ENCODE results near the gene B3GNT7. TPM values are rescaled to one million over a fixed set of nuclear protein-coding genes. Genes with fewer than 3 reads are reported as not detected.

The B3GNT7 gene
- total RNA-seq, 1 experiment from 2014 or later: 8.9 TPM

- Mint-ChIP-seq H3K4me1 (ENCODE audit: low read depth, unreplicated experiment) (no peaks in the 10 kb centered on the region), H3K27me3 (ENCODE audit: unreplicated experiment) (no peaks in the 10 kb centered on the region), H3K9me3 (ENCODE audit: low read depth, unreplicated experiment) (no peaks in the 10 kb centered on the region), H3K27ac (ENCODE audit: unreplicated experiment) (no peak overlapping the region), H3K4me3 (ENCODE audit: low read depth, unreplicated experiment) (no peak overlapping the region), H3K36me3 (ENCODE audit: insufficient read depth, unreplicated experiment) (no peaks in the 10 kb centered on the region)
- TF ChIP-seq CTCF (IDR thresholded peaks at IDR 0.05; ENCODE audit: unreplicated experiment): no peak
- BruUV-seq (replicated peaks): no TSS peak
- no peak for DNase-seq
- intact Hi-C loops (cut with micrococcal nuclease; ENCODE audit: unreplicated experiment): no loop called here
- CTCF ChIA-PET: interaction anchor here (1.2 kb wide), 1 partner anchor 12 kb away, joined by 3 read pairs; no protein-coding TSS in a partner anchor
Measured at GRCh38 chr2:231359441-231359840, 36.1 kb upstream of the B3GNT7 start.

- CTCF ChIA-PET: interaction anchor here (1.2 kb wide), 1 partner anchor 13 kb away, joined by 3 read pairs; no protein-coding TSS in a partner anchor
- H3K27ac Mint-ChIP-seq (ENCODE audit: unreplicated experiment): no peak overlapping the region
- no peak overlapping the region for H3K4me3 Mint-ChIP-seq (ENCODE audit: low read depth, unreplicated experiment)
- no TSS peak for BruUV-seq (replicated peaks)
- H3K36me3 Mint-ChIP-seq (ENCODE audit: insufficient read depth, unreplicated experiment): peaks cover 3% of the 10 kb centered on the region
- no peak for TF ChIP-seq CTCF (IDR thresholded peaks at IDR 0.05; ENCODE audit: unreplicated experiment)
- H3K9me3 Mint-ChIP-seq (ENCODE audit: low read depth, unreplicated experiment): no peaks in the 10 kb centered on the region
- no peak for DNase-seq
- intact Hi-C loops (cut with micrococcal nuclease; ENCODE audit: unreplicated experiment): no loop called here
- H3K4me1 Mint-ChIP-seq (ENCODE audit: low read depth, unreplicated experiment): peaks cover 5% of the 10 kb centered on the region
- no peaks in the 10 kb centered on the region for H3K27me3 Mint-ChIP-seq (ENCODE audit: unreplicated experiment)
Measured at GRCh38 chr2:231359948-231360347, 35.6 kb upstream of the B3GNT7 start.

GRCh38 chr2:231360401-231360800 is 35.1 kb upstream of the B3GNT7 start:
- CTCF ChIA-PET: interaction anchor here (1.2 kb wide), 1 partner anchor 13 kb away, joined by 3 read pairs; no protein-coding TSS in a partner anchor

GRCh38 chr2:231360881-231361371 is 34.6 kb upstream of the B3GNT7 start:
- no TSS peak for BruUV-seq (replicated peaks)
- no peaks in the 10 kb centered on the region for H3K27me3 Mint-ChIP-seq (ENCODE audit: unreplicated experiment)
- CTCF ChIA-PET: no interaction called here

More at GRCh38 chr2:231360401-231360800, 35.1 kb upstream of the B3GNT7 start:
- H3K36me3 Mint-ChIP-seq (ENCODE audit: insufficient read depth, unreplicated experiment): peaks cover 7% of the 10 kb centered on the region
- no TSS peak for BruUV-seq (replicated peaks)
- TF ChIP-seq CTCF (IDR thresholded peaks at IDR 0.05; ENCODE audit: unreplicated experiment): no peak
- no peak overlapping the region for H3K4me3 Mint-ChIP-seq (ENCODE audit: low read depth, unreplicated experiment)
- H3K27ac Mint-ChIP-seq (ENCODE audit: unreplicated experiment): no peak overlapping the region
- H3K9me3 Mint-ChIP-seq (ENCODE audit: low read depth, unreplicated experiment): no peaks in the 10 kb centered on the region
- H3K27me3 Mint-ChIP-seq (ENCODE audit: unreplicated experiment): no peaks in the 10 kb centered on the region
- intact Hi-C loops (cut with micrococcal nuclease; ENCODE audit: unreplicated experiment): no loop called here
- DNase-seq: no peak
- H3K4me1 Mint-ChIP-seq (ENCODE audit: low read depth, unreplicated experiment): peaks cover 9% of the 10 kb centered on the region

More at GRCh38 chr2:231360881-231361371, 34.6 kb upstream of the B3GNT7 start:
- Mint-ChIP-seq H3K4me1 (ENCODE audit: low read depth, unreplicated experiment) (peaks cover 14% of the 10 kb centered on the region), H3K36me3 (ENCODE audit: insufficient read depth, unreplicated experiment) (peaks cover 10% of the 10 kb centered on the region), H3K4me3 (ENCODE audit: low read depth, unreplicated experiment) (no peak overlapping the region), H3K9me3 (ENCODE audit: low read depth, unreplicated experiment) (no peaks in the 10 kb centered on the region), H3K27ac (ENCODE audit: unreplicated experiment) (no peak overlapping the region)
- DNase-seq: no peak
- TF ChIP-seq CTCF (IDR thresholded peaks at IDR 0.05; ENCODE audit: unreplicated experiment): no peak
- intact Hi-C loops (cut with micrococcal nuclease; ENCODE audit: unreplicated experiment): no loop called here
